HFF-Myc (cell line): Measurements from ENCODE around the gene DHRS12.

ENCODE experiments used
- DNase-seq: peaks from one replicate; pipeline ENCODE4 v3.0.0-alpha.2; 2011; ENCODE audit warnings: low read depth; ENCODE audit errors: extremely low read depth
- H3K4me3 ChIP-seq: replicated peaks from 2 replicates; pipeline ENCODE4 v1.5.1; 2011; ENCODE audit warnings: low read depth, mild to moderate bottlenecking, control low read depth, low read length
- CTCF ChIP-seq: IDR thresholded peaks from 2 replicates; pipeline ENCODE4 v1.5.1; 2012; ENCODE audit warnings: mild to moderate bottlenecking, low read depth, low read length, control low read depth; ENCODE audit errors: missing control alignments

Gene DHRS12

GRCh38 chr13:51796546-51796945, 7.4 kb downstream of the DHRS12 start:
- no peak for TF ChIP-seq CTCF
- no peak overlapping the region for H3K4me3 ChIP-seq
- DNase-seq, result no peak

GRCh38 chr13:51795419-51795818, 8.5 kb downstream of the DHRS12 start:
- no peak for DNase-seq
- no peak for TF ChIP-seq CTCF
- no peak overlapping the region for H3K4me3 ChIP-seq

- TF ChIP-seq CTCF, result no peak
- no peak for DNase-seq
- H3K4me3 ChIP-seq, result no peak overlapping the region
These were observed 9.0 kb downstream of the DHRS12 start for GRCh38 chr13:51794964-51795363.

GRCh38 chr13:51793570-51794271, 10.2 kb downstream of the DHRS12 start:
- no peak overlapping the region for H3K4me3 ChIP-seq
- peak; percentile 42 for DNase-seq
- no peak for TF ChIP-seq CTCF

- TF ChIP-seq CTCF, result no peak
- DNase-seq, result no peak
- H3K4me3 ChIP-seq, result no peak overlapping the region
These were observed 17.3 kb downstream of the DHRS12 start for GRCh38 chr13:51786425-51787265.

GRCh38 chr13:51785712-51786424, 18.1 kb downstream of the DHRS12 start:
- DNase-seq, result peak; percentile 70
- TF ChIP-seq CTCF, result no peak
- no peak overlapping the region for H3K4me3 ChIP-seq
